Hepatocyte (in vitro differentiated cells): Measurements from ENCODE around the gene RABGGTA.

Experiments used
- EZH2 ChIP-seq: fragments of 200-600 bp; sonication (generic); IDR thresholded peaks from 2 replicates; pipeline ENCODE4 v1.6.1; 2016; ENCODE audit warnings: antibody characterized with exemption, mild to moderate bottlenecking, borderline replicate concordance
- EZH2phosphoT487 ChIP-seq: fragments of 200-600 bp; sonication (generic); IDR thresholded peaks from one replicate; pipeline ENCODE4 v1.6.1; 2018; ENCODE audit warnings: antibody characterized with exemption, mild to moderate bottlenecking, low read depth, moderate library complexity; ENCODE audit not compliant: unreplicated experiment, severe bottlenecking
- TF ChIP-seq, protein P1 (sequence below): fragments of 200-600 bp; sonication (generic); IDR thresholded peaks from 2 replicates; pipeline ENCODE4 v1.5.1; 2016; ENCODE audit warnings: antibody characterized with exemption, mild to moderate bottlenecking; ENCODE audit not compliant: poor library complexity

DNA sequence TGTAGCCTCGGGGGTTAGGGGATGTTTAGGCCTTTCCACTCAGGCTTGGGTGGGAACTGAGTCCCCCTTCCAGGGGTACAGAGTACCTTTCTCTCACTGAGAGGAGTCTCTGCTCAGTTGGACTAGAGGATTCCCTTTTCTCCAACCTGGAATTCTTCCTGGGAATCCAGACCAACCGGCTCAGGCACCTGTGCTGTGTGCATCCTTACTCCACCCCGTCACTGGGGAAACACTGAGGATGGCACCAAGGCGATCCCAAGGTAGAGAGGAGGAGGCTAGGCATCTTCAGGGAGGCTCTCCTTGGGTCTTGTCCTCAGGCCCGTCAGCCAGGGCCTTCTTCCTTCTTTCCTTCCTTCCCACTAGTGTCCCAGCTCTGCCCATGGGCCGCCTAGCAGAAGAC lies 7.5 kb downstream of the RABGGTA start:
- TF ChIP-seq, protein P1, sequence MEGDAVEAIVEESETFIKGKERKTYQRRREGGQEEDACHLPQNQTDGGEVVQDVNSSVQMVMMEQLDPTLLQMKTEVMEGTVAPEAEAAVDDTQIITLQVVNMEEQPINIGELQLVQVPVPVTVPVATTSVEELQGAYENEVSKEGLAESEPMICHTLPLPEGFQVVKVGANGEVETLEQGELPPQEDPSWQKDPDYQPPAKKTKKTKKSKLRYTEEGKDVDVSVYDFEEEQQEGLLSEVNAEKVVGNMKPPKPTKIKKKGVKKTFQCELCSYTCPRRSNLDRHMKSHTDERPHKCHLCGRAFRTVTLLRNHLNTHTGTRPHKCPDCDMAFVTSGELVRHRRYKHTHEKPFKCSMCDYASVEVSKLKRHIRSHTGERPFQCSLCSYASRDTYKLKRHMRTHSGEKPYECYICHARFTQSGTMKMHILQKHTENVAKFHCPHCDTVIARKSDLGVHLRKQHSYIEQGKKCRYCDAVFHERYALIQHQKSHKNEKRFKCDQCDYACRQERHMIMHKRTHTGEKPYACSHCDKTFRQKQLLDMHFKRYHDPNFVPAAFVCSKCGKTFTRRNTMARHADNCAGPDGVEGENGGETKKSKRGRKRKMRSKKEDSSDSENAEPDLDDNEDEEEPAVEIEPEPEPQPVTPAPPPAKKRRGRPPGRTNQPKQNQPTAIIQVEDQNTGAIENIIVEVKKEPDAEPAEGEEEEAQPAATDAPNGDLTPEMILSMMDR, result no peak
- no peak for TF ChIP-seq EZH2phosphoT487
- TF ChIP-seq EZH2, result no peak
